HG02623 (cell line): ENCODE results near the gene SEC14L2.
"Not testable (repeated sequence)": the region's sequence is repeated elsewhere in the genome, so short reads cannot be mapped to it uniquely, and the experiment has no call there.

Experiments used
- ATAC-seq: cut with Tn5 transposase; IDR thresholded peaks from one replicate; pipeline ENCODE4 v1.9.1; 2021; ENCODE audit warnings: moderate library complexity; ENCODE audit not compliant: unreplicated experiment

The SEC14L2 gene

GRCh38 chr22:30447656-30448055, 50.8 kb downstream of the SEC14L2 start:
- no peak for ATAC-seq

DNA sequence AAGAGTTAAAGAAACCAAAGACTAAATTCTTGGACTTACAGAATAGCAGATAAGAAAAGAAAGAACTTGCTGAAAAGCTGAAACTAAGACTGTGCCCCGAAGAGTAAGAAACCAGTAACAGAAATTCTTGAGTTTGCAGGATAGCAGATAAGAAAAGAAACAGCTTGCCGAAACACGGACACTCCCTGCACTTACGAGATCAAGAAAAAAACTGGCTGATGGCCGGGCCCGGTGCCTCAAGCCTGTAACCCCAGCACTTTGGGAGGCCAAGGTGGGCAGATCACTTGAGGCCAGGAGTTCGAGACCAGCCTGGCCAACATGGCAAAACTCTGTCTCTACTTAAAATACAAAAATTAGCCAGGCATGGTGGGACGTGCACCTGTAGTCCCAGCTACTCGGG, 54.7 kb downstream of the SEC14L2 start:
- ATAC-seq: not testable (repeated sequence)

GRCh38 chr22:30452861-30453260, 56.0 kb downstream of the SEC14L2 start:
- ATAC-seq: no peak

DNA sequence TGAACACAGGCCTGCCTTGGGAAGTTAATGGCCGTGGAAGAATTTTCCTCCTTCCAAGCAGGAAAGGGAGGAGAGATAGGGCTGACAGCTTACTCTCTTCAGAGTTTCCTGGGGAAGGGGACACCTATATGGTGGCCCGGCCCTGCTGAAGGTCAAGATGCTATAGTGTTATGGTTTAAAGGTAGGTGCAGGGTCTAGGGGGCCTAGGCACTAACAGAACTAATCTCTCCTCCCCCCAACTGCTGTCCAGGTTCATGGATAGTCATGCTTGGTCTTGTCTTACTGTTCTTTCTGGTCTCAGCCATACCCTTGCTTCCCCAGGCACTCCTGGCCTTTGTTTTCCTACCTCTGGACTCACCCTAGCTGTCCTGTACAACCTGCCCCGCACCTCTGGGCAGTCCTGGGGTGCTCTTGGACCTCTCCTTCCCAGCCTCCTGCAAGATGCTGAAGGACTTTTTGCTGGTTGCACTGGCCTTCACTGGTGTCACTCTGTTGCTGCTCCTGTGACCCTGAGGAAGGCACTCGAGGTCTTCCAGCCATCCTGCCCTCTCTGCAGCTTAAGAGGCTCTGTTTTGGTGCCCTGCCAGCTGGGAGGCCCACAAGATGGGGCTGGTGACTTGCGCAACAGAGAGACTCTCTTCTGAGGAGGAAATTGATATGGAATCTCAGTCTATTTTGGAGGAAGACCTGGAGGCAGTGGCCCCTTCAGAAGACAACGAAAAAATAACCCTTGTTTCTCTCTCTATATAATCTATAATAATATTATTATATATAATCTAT, 57.1 kb downstream of the SEC14L2 start:
- ATAC-seq: no peak

GRCh38 chr22:30455075-30455840, 58.4 kb downstream of the SEC14L2 start:
- no peak for ATAC-seq

DNA sequence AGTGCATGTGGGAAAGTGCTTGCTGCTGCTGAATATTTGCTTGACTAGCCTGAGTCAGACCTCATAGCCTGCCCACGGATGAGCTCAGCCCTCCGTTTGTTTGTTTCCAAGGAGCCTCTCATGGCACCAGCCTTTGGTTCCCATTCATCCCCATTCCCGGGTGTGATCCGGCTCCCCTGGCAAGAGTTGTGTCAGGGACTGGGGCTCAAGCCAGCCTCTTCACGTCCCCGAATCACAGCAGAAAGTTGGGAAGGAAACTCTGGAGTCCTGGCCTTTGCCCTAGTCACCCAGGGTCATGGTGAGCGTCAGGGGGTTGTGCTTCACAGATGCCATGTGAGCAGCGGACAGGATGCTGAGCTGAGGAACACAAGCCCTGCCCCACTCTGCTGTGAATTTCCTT, 61.2 kb downstream of the SEC14L2 start:
- ATAC-seq: no peak

GRCh38 chr22:30459181-30460052, 62.6 kb downstream of the SEC14L2 start:
- ATAC-seq: no peak

DNA sequence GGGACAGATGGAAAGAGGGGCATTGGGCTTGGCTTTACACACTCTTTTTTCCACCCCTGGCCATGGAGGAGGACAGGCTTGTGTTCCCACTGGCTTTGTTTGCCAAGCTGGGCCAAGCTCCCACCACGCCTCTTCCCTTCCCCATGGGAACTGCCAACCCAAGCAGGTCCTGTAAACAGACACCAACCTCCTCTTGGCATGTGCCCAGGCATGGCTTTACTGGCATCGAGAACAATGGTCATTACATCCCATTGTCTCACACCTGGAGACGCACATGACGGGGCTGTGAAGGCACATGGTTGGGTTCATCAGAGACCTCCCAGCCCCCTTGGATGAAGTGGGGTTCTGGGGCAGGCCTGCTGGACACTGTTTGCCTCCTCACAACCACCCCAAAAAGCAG, 63.3 kb downstream of the SEC14L2 start:
- ATAC-seq: no peak

GRCh38 chr22:30460555-30460954, 63.7 kb downstream of the SEC14L2 start:
- not testable (repeated sequence) for ATAC-seq

DNA sequence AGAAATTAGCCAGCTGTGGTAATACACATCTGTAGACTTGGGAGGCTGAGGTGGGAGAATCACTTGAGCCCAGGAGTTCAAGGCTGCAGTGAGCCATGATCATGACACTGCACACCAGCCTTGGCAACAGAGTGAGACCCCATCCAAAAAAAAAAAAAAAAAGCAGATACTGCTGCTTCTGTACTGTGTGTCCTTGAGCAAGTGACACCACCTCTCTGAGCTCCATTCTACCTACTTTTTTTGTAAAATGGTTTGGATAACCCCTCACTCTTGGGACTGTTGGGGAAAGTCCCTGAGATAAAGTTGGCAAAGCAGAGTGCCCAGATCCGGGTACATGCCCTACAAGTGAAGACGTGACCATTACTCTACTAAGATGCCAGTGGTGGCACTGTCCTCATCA, 72.3 kb downstream of the SEC14L2 start:
- ATAC-seq: no peak

GRCh38 chr22:30470655-30471054, 73.8 kb downstream of the SEC14L2 start:
- no peak for ATAC-seq

- ATAC-seq: no peak
Measured at GRCh38 chr22:30471616-30472318, 74.9 kb downstream of the SEC14L2 start, which contains the start of gene SEC14L3. Gene SEC14L3 (minus strand): TSS chr22:30472017. CDS start chr22:30471958, 59 bp downstream.

DNA sequence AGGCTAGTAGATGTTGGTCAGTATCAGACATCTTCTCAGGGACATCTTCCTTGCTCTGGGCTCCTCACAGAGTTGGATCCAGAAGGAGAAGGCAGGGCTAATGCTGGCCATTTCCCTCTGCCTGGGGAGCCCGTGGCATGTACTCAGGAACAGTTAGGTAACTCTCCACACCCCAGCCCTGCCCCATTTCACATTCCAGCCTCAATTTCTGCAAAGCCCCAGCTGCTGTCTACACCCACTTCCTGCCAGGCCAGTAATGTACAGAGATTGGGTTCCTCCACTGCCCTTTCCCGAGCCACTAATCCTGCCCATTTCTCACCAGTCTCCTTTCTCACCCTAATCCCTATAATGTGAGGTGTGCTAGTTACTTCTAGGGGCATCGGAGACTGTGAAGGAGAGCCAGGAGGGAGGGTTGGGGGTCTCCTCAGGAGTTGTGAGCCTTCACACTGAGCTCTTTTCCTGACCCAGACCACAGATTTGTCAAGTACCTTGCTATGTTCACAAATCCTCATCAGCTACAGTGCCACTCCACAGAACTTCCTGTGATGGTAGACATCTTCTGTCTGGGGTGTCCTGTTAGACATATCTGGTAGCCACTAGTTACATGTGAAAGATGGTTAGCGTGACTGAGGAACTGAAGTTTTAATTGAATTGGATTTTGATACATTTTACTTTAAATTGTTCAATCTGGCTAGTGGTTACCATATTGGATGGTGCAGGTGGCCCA, 76.3 kb downstream of the SEC14L2 start:
- ATAC-seq: no peak

DNA sequence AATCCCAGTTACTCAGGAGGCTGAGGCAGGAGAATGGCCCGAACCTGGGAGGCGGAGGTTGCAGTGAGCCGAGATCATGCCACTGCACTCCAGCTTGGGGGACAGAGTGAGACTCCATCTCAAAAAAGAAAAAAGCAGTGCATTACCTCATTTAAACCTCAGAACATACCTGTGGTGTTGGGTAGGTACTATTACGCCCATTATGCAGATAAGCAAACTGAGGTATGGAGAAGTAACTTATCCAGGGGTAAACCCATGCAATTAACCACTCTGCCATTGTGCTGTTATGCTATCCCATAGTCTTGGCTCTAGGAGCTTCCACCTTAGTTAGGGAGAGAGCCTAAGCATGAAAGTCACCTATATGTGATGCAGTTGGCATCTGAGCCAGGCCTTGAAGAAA, 77.3 kb downstream of the SEC14L2 start:
- ATAC-seq: no peak
